Dedifferentiated amniotic fluid mesenchymal stem cell (primary cell): ENCODE measurements around the gene CDT1.
"Not testable (repeated sequence)": the region's sequence is repeated elsewhere in the genome, so short reads cannot be mapped to it uniquely, and the experiment has no call there.

Source experiments
- DNase-seq: peaks from one replicate; pipeline ENCODE4 v3.0.0-alpha.2; 2016; ENCODE audit errors: extremely low spot score

CDT1 gene

GRCh38 chr16:88782454-88783390, 20.9 kb upstream of the CDT1 start:
- DNase-seq, result peak; percentile 69

- no peak for DNase-seq
Observed at GRCh38 chr16:88783391-88784073, 20.1 kb upstream of the CDT1 start.

DNA sequence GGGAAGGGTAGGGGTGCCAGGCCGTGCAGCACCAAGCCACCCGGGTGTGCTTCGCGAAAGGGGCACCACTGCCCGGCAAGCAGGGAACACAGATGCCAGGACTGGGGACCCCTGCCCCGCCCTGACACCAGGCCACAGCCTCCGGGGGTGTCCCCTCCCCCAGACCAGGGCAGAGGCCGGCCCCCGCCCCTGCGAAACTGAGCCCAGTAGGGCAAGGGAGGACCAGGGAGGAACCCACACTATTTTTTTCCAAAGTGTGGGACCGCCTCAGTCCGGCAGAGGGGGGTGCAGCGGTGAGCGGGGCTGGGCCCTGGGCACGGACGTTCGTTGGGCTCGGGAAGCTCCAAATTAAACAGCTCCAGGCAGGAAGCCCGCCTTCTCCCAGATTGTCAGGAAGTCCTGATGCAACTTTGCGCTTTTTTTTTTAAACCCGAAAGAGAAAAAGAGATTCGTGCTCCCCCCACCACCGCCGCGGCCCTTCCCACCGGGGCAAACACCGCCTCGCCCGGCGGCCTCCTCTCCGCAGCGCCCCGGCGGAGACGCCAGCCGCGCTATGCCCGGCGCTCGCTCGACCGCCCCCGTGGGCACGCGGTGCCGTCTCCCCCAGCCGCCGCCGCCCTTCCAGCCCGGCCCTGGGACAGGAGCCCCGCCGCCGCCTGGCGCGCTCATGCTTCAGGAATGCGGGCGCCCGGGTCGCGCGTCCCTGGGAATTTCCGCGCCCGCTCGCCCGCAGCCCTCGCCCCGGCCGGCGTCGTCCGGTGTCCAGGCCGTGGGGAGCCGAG, 19.3 kb upstream of the CDT1 start:
- DNase-seq, result peak; percentile 75

DNA sequence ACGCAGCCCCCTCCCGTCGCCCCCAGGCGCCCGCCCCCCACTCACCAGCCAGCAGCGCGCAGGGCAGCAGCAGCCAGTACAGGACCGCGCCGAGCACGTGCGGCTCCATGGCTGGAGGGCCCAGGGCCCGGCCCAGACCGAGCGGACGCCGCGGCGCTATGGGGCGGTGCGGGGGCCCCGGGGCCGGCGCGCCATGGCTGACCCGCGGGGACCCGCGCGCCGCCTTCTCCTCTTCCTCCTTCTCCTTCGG, 18.8 kb upstream of the CDT1 start:
- no peak for DNase-seq

GRCh38 chr16:88785106-88785924, 18.3 kb upstream of the CDT1 start, which contains the start of gene PIEZO1:
TSS of gene PIEZO1 (minus strand) at chr16:88785220. CDS start at chr16:88784964, 256 bp downstream.
- peak; percentile 51 for DNase-seq

GRCh38 chr16:88787579-88788314, 15.8 kb upstream of the CDT1 start:
- no peak for DNase-seq

DNA sequence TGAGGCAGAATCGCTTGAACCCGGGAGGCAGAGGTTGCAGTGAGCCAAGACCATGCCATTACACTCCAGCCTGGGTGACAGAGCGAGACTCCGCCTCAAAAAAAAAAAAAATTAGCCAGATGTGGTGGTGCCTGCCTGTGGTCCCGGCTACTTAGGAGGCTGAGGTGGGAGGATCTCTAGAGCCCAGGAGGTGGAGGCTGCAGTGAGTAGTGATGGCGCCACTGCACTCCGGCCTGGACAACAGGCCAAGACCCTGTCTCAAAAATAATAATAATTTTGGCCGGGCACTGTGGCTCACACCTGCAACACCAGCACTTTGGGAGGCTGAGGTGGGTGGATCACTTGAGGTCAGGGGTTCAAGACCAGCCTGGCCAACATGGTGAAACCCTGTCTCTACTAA, 14.8 kb upstream of the CDT1 start:
- DNase-seq, result not testable (repeated sequence)

- no peak for DNase-seq
Observed at GRCh38 chr16:88789594-88789993, 14.0 kb upstream of the CDT1 start.

DNA sequence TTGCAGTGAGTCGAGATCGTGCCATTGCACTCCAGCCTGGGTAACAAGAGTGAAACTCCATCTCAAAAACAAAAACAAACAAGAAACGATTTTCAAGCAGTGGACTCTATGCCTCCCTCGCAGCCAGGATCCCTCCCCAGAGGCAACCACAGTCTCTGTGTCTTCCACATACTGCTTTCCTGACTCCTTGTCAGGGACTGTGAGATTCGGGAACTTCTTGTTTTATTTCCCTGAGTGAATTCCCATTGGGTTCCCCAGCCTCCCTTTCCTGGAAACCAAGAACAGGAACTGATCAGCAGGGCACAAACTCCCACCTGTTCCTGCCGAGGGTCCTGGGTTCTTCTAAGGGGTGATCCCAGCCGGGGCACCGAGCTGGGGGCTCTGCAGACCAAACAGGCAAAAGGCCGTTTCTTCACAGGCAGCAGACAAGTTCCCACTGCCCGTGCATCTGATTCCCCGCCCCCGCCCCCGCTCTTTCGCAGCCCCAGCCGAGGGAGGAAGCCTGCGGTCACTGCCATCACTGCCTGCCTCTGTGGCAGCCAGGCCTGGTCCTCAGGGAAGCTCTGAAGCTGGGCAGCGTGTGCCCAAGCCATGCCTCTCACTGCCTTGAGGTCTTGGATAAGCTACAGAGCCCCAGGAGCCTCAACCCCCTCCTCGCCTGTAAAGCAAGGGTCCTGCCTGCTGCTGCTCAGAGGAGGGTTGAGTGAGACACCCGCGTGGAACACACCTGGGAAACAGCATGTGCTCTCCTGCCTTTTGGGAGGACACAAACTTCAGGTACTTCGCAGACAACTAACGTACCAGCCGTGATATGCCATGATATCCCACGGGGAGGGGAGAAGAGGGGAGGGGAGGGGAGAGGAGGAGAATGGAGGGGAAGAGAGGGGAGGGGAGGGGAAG, 13.0 kb upstream of the CDT1 start:
- DNase-seq, result no peak

DNA sequence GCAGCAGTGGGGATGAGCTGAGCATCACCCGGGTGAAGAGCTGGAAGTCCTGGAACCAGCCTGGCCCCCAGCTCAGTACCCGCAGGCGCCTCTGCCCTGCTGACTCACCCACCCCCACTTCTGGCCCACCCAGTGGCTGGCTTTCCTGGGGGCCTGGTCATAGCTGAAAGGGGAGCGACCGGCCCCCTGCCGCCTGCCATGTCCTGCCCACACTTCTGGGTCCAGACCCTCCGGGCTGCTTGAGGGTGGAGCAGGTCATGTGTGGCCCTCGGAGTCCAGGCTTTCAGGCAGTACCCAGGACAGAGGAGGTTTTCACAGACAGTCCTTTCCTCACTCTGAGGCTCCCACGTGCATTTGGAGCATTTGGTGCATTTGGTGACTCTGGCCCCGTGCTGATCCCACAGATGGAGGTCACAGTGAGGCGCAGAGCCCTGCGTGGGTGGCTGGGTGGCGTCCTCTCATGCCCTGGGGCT, 11.5 kb upstream of the CDT1 start:
- DNase-seq, result no peak

- DNase-seq, result no peak
Observed at GRCh38 chr16:88792668-88793250, 10.8 kb upstream of the CDT1 start.

GRCh38 chr16:88793251-88793954, 10.2 kb upstream of the CDT1 start:
- DNase-seq, result no peak

DNA sequence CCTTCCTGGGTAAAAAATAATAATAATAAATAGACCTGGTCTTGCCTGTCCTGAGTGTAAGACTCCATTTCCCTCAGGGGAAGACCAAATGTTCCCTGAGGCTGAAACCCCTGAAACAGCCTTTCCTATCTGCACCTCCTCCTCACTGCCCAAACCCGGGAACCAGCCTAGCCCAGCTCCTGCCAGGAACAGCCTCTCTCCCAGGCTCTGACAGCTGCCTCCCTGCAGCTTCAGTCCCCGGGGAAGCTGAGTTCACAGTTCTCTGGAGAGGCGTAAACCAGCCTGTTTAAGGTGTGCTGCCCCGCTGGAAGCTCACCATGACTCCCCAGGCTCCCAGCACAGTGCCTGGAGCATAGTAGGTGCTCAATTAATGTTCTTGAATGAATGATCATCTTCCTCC, 7.3 kb upstream of the CDT1 start:
- no peak for DNase-seq

DNA sequence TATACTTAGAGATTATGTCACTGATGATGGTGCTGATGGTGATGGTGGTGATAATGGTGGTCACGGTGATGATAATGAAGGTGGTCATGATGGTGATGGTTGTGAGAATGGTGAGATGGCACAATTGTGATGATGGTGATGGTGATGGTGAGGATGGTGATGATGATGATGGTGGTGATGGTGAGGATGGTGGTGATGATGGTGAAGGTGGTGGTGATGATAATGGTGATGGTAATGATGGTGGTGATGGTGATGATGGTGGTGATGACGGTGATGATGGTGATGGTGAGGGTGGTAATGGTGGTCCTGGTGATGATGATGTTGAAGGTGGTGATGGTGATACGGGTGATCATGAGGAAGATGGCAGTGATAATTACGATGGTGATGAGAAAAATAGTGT, 5.5 kb upstream of the CDT1 start:
- no peak for DNase-seq

DNA sequence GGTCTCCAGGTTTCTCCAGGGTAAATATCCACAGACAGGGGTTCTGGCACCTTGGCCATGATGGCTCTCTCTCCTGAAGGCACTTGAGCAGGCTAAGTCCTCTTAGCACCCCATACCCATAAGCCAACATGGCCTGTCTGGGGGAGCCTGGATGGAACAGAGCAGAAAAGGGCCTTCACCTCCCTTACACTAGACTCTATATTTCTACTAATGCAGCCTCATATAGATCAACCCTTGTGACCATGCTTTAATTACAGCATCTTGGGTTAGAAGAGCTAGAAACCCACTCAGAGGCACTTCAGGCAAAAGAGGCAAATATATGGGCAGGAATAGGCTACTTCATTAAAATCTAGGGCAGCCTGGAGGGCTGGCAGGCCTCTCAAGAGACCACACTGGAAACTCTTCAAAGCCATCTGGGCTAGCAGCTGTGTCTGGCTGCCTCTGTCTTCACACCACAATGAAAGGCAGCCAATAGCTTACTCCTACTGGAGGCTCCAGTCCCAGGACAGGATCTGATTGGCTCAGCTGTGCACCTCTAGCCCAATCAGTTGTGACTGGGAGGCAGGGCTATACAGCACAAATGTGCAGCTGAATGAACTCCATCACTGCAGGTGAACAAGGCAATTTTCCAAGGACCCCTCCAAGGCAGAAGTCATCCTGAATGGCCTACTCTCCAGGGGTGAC, 4.7 kb upstream of the CDT1 start:
- DNase-seq, result no peak

DNA sequence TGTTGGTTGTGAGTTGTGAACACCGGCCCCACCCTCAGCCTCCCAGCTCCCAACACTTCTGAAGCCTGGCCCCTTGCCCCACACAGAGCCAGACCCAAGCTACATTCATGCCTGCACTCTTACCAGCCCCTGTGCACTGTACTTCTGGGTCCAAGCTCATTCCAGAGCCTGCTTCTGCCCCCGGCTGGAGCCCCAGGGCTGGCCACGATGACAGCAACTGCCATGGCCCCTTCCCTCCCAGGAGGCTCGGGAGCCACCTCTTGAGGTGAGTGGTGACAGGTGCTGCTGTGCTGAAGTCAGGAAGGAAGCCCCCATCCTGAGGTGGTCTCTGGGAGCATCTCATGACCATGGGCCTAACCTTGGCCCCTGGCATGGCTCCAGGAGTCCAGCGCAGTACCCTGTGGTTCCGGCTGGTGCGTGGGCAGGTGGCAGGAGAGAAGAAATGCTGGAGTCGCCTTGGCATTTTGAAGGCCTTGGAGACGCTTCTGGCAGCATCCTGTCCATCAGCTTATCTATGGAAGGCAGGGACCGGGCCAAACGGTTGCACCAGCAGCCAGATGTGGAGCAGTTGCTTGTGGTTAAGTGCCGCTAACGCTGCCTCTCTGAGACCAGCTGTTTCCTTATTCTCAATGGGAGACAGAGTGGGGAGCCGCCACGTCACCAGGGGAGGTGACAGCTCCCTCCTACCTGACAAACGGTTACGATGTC, 3.9 kb upstream of the CDT1 start:
- no peak for DNase-seq

- no peak for DNase-seq
Observed at GRCh38 chr16:88800277-88800592, 3.4 kb upstream of the CDT1 start.

DNA sequence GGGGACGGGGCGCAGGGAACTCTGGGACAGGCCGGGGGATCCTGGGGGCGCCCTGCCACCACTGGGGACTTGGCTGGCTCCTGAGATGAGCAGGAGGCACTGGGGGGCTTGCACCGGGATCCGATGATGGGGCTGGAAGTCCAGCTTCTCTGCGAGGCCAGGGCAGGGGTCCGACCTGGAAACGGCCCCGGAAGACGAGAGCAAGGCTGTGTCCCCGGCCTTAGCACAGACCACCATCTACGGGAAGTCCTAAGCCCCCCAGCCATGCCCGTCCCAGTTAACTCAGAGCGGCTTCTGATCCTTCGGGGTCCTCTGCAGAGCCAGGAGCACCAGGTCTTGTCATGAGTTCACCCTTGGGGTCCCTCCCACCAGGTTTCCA, 573 bp downstream of the CDT1 start:
- no peak for DNase-seq
